ENCODE results near the gene PLCB3. TPM values are rescaled to one million over a fixed set of nuclear protein-coding genes. Genes with fewer than 3 reads are reported as not detected.

The PLCB3 gene
- total and polyA plus RNA-seq, 2 of the 13 experiments (the other 11 are each of a cell fraction or from before 2014, with no cell fraction given): 7.5 to 13.8 TPM

DNA sequence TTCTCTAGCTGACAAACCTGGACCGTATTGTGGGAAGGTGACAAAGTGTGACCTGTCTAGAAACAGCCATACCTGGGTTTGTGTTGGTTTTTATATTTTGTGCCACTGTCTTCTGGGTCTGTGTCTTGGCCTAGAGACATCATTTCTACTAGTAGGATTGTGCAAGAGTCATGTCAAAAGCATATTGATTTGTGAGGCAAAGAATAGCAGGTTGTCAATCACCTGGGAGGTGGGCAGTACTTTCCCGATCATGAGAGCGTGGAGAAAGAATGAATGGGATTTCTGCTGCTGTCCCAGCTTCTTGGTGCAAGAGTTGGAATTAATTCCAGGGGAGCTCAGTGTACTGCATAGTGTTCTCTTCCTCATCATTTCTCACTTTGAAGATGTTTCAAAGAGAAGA is 49.8 kb upstream of the PLCB3 start (continued):
- TF ChIP-seq ZNF121 (CRISPR knock-in tag; IDR thresholded peaks at IDR 0.05): no peak
- peak; percentile 53; the same call in 1 of the 2 replicates for TF ChIP-seq ONECUT2 (CRISPR knock-in tag; IDR thresholded peaks at IDR 0.05)
- TF ChIP-seq DR1 (CRISPR knock-in tag; IDR thresholded peaks at IDR 0.05): no peak
- TF ChIP-seq, protein P1, sequence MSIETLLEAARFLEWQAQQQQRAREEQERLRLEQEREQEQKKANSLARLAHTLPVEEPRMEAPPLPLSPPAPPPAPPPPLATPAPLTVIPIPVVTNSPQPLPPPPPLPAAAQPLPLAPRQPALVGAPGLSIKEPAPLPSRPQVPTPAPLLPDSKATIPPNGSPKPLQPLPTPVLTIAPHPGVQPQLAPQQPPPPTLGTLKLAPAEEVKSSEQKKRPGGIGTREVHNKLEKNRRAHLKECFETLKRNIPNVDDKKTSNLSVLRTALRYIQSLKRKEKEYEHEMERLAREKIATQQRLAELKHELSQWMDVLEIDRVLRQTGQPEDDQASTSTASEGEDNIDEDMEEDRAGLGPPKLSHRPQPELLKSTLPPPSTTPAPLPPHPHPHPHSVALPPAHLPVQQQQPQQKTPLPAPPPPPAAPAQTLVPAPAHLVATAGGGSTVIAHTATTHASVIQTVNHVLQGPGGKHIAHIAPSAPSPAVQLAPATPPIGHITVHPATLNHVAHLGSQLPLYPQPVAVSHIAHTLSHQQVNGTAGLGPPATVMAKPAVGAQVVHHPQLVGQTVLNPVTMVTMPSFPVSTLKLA (IDR thresholded peaks at IDR 0.05): no peak
- TF ChIP-seq, protein P2, sequence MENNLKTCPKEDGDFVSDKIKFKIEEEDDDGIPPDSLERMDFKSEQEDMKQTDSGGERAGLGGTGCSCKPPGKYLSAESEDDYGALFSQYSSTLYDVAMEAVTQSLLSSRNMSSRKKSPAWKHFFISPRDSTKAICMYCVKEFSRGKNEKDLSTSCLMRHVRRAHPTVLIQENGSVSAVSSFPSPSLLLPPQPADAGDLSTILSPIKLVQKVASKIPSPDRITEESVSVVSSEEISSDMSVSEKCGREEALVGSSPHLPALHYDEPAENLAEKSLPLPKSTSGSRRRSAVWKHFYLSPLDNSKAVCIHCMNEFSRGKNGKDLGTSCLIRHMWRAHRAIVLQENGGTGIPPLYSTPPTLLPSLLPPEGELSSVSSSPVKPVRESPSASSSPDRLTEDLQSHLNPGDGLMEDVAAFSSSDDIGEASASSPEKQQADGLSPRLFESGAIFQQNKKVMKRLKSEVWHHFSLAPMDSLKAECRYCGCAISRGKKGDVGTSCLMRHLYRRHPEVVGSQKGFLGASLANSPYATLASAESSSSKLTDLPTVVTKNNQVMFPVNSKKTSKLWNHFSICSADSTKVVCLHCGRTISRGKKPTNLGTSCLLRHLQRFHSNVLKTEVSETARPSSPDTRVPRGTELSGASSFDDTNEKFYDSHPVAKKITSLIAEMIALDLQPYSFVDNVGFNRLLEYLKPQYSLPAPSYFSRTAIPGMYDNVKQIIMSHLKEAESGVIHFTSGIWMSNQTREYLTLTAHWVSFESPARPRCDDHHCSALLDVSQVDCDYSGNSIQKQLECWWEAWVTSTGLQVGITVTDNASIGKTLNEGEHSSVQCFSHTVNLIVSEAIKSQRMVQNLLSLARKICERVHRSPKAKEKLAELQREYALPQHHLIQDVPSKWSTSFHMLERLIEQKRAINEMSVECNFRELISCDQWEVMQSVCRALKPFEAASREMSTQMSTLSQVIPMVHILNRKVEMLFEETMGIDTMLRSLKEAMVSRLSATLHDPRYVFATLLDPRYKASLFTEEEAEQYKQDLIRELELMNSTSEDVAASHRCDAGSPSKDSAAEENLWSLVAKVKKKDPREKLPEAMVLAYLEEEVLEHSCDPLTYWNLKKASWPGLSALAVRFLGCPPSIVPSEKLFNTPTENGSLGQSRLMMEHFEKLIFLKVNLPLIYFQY (CRISPR knock-in tag; IDR thresholded peaks at IDR 0.05; ENCODE audit: borderline replicate concordance): no peak
- TF ChIP-seq THAP11 (CRISPR knock-in tag; IDR thresholded peaks at IDR 0.05): 0 out of 2 replicates have a peak, but pooled peaks have one; percentile 21
- TF ChIP-seq ZMYM2 (CRISPR knock-in tag; IDR thresholded peaks at IDR 0.05): no peak
- TF ChIP-seq, protein P3, sequence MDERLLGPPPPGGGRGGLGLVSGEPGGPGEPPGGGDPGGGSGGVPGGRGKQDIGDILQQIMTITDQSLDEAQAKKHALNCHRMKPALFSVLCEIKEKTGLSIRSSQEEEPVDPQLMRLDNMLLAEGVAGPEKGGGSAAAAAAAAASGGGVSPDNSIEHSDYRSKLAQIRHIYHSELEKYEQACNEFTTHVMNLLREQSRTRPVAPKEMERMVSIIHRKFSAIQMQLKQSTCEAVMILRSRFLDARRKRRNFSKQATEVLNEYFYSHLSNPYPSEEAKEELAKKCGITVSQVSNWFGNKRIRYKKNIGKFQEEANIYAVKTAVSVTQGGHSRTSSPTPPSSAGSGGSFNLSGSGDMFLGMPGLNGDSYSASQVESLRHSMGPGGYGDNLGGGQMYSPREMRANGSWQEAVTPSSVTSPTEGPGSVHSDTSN (CRISPR knock-in tag; IDR thresholded peaks at IDR 0.05): 0 out of 2 replicates have a peak, but pooled peaks have one; percentile 51
- no peak for TF ChIP-seq DNMT1 (CRISPR knock-in tag; IDR thresholded peaks at IDR 0.05)
- TF ChIP-seq CEBPB (IDR thresholded peaks at IDR 0.05; ENCODE audit: borderline replicate concordance, low read depth, low read length): peak; percentile 81
- peak; percentile 45; the same call in 1 of the 2 replicates for TF ChIP-seq MEIS1 (CRISPR knock-in tag; IDR thresholded peaks at IDR 0.05; ENCODE audit: borderline replicate concordance)
- TF ChIP-seq MED8 (CRISPR knock-in tag; IDR thresholded peaks at IDR 0.05; ENCODE audit: insufficient replicate concordance): no peak
- TF ChIP-seq SMYD3 (CRISPR knock-in tag; IDR thresholded peaks at IDR 0.05): no peak
- TF ChIP-seq BHLHE40 (IDR thresholded peaks at IDR 0.05; ENCODE audit: low read length): no peak
- no peak for TF ChIP-seq SATB2 (CRISPR knock-in tag; IDR thresholded peaks at IDR 0.05)
- no peak for TF ChIP-seq FOXP1 (IDR thresholded peaks at IDR 0.05)
- TF ChIP-seq FOXP1 (CRISPR knock-in tag; IDR thresholded peaks at IDR 0.05): no peak
